HG03175 (cell line): Measurements from ENCODE around the gene PTGIS.

Experiments used
- ATAC-seq: cut with Tn5 transposase; IDR thresholded peaks from one replicate; pipeline ENCODE4 v1.9.1; 2021; ENCODE audit warnings: mild to moderate bottlenecking, moderate library complexity; ENCODE audit not compliant: unreplicated experiment

Gene PTGIS

DNA sequence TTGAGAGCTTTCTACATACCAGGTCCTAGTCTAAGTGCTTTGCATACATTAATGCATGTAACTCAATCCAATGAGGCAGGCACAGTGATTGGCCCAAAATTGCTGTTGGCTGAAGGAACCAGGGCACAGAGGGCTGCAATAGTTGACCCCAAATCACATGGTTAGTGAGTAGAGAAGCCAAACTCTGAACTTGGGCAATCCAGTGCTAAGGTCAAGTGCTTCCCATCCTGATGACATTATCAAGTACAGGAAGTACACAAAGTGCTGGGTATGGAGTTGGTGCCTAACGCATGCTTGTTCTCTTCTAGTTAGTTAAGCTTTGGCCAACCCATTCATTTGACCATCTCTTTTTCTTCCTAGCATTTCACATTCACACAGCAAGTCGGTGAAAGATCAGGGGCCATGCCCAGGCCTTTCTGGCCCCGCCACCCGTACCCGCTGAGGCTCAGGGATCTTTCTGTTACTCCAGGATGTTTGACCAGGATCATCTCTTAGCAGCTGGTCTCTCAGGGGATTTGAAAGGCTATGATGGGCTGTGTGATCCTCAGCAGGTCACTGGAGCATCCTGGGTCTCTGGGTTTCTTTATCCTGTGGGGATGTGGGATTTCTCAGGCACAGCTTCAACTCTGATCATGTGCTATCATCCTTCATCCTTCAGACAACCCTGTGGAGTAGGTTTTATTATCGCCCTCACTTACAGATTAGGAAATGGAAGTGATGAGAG is 92.5 kb downstream of the PTGIS start:
- ATAC-seq = no peak

DNA sequence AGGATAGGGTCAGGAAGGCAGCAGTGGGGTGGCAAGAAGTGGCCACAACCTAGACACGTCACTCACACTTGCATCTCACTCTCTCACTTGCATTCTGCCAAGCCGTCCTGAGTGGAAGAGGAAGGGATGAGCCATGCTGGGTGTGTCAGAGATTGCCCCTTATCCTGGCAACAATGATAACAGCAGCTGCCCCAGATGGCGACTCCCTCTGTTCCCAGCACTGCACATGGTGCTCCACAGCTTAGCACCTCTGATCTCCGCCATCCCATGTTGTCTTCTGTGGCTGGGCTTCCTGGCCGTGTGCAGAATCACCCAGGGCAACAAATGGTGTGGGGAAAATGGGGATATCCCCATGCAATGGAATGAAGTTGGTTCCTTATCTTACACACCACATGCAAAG is 96.5 kb downstream of the PTGIS start:
- no peak for ATAC-seq

DNA sequence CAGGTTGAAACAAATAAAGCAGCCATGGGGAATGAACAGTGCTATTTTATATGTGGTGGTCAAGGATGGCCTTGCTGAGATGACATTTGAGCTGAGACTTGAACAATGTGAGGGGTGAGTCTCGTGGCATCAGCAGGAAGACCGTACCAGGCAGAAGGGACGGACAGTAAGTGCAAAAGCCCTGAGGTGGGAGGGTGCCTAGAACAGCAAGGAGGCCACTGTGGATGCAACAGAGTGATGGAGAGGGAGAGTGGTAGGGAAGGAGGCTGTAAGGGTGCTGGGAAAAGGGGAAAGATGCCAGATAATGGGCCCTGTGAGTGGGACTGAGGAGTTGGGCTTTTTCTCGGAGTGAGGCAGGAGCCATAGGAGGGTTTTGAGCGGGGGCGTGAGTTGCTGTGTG is 97.0 kb downstream of the PTGIS start:
- no peak for ATAC-seq

DNA sequence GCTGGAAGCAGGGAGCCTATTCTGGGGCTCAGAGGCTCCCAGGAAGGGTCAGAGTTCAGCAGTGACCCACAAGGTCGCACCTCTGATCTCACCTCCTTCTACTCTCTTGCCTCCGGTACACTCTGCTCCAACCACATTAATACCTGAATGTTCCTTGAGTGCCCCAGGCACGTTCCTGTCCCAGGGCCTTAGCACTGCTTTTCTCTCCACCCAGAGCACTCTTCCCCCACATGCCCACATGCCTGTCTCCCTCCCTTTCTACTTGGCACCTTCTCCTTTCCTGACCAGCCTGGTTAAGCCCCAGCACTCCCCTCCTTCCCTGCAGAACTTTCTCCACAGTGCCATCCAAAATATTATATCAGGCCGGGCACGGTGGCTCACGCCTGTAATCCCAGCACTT is 98.9 kb downstream of the PTGIS start:
- no peak for ATAC-seq

DNA sequence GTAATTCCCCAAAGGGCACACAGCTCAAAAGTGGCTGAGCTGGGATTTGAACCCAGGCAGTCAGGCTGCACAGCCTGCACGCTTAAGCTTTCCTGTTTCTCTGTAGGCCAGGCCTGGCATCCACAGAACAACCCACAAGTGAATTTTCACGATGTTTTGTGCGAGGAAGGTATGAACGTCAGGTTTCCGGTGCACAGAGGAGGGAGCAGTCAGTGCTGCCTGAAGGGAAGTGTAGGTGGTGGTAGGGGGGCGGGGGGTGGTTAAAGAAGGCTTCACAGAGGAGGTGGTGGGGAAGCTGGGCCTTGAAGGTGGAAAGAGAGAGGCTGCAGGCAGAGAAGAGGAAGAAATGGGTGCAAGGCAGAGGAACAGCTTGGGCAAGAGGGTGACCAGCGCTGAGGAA is 99.5 kb downstream of the PTGIS start:
- no peak for ATAC-seq

DNA sequence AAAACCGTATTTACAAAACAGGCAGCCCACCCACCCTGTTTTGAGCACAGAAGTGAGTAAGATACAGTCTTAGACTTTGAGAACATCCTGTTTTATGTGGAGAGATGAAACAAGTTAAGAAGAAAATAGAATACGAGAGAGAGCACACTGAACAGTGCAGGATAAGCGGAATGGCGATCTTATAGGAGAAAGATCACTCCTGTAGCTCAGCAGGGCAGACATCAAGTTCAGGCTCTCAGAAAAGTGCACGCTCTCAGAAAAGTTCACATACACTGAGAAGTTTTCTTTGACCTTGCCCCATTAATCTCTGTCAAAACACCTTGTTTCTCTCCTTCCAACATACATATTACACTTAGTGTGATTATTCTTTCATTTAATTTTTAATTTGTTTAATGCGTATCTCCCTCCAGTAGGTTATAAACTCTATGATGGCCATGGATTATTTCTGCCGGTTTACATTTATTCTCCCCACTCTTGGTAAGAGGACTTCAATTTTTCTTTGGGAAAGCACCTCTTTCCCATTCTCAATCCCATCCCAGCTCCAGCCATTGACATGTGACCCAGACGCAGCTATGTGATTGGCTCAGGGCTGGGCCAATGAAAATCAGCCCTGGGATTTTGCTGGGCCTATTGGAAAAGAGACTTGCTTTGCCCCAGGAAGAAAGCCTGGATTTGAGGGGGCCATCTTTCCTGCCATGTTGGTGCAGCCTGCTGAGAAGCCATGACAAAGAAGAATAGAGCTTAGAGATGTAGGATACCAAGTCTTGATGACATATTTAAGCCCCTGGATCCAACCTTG is 101.6 kb downstream of the PTGIS start:
- no peak for ATAC-seq

DNA sequence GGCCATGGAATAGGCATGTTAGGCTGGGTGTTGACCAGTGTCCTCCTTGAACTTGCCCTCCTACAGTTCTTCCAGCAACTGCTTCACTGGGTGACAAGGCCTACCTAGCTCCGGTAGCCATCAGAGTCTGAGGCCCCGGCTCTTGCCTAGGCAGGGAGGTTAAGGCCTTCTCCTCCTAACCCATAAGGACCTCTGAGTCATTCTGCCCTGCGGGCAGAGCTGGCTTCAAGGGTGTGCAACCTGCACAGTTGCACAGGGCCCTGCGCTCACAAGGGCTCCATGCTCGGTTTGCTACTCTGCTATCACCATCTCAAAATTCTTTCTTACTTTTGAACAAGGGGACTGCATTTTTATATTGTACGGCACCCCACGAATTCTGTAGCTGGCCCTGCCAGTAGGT is 103.4 kb downstream of the PTGIS start:
- no peak for ATAC-seq

DNA sequence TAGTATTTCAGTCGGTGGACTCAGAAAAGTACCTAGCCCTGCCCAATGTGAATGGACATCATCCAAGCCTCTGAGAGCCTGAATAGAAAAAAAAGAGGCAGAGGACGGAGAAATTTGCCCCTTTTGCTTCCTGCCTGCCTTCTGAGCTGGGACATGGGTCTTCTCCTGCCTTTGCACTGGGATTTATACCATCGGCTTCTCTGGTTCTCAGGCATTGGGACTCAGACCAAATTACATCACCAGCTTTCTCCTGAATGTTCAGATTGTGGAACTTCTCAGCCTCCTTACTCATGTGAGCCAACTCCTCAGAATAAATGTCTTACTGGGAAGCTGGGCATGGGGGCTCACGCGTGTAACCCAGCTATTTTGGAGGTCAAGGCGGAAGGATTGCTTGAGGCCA is 105.3 kb downstream of the PTGIS start:
- no peak for ATAC-seq

DNA sequence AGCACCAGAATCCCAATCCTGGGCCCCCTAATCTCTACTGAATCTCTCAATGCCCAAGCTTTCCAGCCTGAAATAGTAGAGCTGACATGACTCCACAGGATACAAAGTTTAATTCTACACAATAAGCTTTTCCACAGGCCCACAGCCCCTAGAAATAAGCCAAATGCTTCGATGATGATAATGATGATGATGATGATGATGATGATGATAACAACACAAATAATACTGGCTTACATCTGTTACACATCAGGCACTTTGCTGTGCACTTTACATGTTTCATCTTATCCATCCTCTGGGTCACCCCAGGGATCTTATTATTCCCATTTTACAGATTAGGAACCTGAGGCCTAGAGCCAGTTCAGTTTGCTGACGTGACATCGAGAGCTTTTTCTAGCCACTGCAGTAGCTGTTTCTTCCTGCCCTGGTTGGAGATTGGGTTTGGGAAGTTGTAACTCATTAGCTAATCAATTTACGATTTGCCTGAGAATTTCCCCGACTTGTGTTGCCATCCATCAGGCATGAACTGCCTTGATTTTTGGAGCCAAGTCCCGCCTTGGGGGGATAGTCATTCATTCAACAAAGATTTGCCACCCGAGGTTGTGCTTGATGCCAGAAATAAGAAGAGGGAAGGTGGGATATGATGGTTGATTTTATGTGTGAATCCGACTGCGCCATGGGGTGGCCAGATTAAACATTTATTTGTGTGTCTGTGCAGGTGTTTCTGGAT is 105.9 kb downstream of the PTGIS start:
- ATAC-seq = no peak

DNA sequence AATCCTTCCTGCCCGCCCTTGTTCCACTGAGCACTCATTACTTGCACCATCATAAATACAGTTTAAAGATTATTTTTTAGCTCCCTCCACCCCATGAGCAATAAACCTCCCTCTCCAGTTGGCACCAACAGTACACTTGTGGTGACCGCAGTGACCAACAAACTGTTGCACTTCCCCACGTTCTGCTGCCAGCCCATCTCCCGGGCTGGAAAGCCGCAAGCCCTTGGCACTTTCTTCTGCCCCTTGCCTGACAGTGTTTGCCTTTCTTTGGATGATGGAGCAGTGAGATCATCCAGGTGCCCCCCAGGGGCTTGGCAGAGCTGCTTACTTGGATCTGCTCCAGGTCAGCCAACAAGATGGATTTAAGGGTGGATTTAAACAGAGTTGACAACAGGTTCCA is 107.0 kb downstream of the PTGIS start:
- no peak for ATAC-seq

DNA sequence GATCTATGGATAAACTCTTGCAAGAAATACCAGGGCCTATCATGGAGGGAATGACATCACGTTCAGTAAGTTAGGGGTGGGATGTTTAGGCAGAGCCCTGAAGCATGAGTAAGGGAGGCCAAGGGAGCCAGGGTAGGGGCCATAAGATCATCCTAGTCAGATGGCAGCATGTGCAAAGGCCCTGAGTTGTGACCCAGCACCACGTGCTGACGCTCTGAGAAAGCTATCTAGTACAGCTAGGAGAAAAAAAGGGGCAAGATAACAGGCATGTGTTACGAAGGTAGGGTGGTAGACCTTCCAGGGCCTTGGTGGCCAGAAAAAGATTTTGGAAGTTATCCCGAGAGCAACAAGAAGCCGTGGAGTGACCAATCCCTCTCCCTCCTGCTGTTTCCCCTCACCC is 107.8 kb downstream of the PTGIS start:
- ATAC-seq = no peak

DNA sequence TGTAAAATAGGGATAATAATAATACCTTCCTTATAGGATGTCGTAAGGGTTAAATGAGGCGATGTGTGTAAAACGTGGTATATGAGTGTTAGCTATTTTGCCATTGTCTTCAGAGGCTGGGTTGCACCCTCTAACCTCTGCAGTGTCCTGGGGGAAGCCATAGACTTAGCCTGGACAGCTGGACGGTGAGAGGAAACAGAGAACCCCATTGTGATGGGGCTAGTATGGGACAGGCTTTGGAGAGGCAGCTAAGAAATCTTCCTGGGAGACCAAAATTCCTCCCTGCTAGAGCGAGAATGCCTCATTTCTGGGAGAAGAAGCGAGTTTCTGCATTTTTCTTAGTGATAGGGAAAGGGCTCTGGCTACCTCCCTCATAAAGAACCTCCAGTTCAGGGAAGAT is 108.3 kb downstream of the PTGIS start:
- ATAC-seq = no peak

DNA sequence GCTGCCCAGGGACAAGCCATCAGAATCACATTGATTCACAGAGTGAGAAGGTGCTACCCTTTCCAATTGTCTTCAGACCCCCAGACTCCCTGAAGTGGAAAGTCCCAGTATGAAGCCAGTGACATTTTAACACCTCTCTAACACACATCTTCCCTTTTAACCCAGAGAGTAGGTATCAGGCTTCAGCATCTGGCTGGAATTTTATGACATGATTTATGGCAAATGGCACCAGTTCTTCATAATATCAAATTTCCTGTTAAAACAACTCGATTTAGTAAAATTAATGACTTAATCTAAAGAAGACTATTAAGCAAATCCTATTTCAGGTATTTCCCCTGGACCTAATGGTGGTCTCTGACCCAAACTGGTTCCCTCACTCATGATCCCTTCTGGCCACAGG is 110.5 kb downstream of the PTGIS start:
- ATAC-seq = no peak

DNA sequence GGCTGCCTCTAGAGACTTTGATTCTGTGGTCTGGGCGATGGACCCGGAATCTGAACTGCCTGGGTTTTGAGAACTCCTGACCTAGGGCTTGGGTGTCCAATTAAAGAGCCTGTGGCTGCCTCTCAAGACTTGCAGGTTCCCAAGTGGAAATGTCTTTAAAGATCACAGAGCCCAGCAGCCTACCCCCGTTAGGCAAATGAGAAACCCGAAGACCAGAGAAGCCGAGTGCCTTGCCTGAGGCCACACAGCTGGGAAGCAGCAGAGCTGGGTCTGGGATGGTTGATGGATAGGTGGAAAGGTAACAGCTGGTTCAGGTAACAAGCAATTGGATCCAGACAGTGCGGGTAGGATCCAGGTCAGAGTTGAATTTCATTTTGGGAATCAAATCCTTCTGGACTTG is 111.3 kb downstream of the PTGIS start:
- ATAC-seq = no peak

DNA sequence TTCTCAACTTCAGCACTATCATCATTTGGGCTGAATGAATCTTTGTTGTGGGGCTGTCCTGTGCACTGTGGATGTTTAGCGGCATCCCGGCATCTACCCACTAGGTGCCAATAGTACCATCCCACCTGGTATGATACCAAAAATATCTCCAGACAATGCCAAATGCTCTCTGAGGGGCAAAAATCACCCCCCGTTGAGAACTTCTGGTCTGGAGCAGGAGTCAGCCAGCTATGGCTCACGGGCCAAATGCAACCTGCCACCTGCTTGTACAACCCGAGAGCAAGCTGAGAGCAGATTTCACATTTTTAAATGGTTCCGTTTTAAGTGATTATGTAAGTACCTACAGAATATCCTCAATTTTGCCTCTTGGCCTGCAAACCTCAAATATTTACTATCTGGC is 112.2 kb downstream of the PTGIS start:
- ATAC-seq = no peak
